ENCODE data around the gene BNIPL.

DNA sequence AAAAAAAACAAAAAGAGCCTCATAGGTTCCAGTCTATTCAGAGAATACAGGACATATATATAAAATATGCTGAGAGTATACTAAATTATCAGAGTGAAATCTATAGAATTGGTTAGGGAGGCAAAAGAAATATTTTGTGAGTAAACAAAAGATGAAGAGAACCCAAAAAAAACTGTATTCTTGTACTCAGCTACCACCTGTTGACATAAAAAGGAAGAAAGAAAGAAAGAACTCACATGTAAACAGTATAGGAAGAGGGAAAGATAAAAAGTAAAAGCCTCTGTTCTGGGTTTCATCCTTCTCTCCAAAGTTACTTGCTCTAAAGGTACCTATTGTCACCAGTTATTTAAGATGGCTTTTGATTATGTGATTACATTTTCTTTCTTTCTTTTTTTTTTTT, 9.9 kb upstream of the BNIPL start:
- TF ChIP-seq, protein P1, sequence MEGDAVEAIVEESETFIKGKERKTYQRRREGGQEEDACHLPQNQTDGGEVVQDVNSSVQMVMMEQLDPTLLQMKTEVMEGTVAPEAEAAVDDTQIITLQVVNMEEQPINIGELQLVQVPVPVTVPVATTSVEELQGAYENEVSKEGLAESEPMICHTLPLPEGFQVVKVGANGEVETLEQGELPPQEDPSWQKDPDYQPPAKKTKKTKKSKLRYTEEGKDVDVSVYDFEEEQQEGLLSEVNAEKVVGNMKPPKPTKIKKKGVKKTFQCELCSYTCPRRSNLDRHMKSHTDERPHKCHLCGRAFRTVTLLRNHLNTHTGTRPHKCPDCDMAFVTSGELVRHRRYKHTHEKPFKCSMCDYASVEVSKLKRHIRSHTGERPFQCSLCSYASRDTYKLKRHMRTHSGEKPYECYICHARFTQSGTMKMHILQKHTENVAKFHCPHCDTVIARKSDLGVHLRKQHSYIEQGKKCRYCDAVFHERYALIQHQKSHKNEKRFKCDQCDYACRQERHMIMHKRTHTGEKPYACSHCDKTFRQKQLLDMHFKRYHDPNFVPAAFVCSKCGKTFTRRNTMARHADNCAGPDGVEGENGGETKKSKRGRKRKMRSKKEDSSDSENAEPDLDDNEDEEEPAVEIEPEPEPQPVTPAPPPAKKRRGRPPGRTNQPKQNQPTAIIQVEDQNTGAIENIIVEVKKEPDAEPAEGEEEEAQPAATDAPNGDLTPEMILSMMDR (IDR thresholded peaks at IDR 0.05) = no peak
- no peak for TF ChIP-seq SIN3A (IDR thresholded peaks at IDR 0.05; ENCODE audit: borderline replicate concordance, insufficient read depth, low read depth, low read length)
- TF ChIP-seq POLR2AphosphoS5 (IDR thresholded peaks at IDR 0.05; ENCODE audit: low read depth, low read length) = no peak
- TF ChIP-seq, protein P2, sequence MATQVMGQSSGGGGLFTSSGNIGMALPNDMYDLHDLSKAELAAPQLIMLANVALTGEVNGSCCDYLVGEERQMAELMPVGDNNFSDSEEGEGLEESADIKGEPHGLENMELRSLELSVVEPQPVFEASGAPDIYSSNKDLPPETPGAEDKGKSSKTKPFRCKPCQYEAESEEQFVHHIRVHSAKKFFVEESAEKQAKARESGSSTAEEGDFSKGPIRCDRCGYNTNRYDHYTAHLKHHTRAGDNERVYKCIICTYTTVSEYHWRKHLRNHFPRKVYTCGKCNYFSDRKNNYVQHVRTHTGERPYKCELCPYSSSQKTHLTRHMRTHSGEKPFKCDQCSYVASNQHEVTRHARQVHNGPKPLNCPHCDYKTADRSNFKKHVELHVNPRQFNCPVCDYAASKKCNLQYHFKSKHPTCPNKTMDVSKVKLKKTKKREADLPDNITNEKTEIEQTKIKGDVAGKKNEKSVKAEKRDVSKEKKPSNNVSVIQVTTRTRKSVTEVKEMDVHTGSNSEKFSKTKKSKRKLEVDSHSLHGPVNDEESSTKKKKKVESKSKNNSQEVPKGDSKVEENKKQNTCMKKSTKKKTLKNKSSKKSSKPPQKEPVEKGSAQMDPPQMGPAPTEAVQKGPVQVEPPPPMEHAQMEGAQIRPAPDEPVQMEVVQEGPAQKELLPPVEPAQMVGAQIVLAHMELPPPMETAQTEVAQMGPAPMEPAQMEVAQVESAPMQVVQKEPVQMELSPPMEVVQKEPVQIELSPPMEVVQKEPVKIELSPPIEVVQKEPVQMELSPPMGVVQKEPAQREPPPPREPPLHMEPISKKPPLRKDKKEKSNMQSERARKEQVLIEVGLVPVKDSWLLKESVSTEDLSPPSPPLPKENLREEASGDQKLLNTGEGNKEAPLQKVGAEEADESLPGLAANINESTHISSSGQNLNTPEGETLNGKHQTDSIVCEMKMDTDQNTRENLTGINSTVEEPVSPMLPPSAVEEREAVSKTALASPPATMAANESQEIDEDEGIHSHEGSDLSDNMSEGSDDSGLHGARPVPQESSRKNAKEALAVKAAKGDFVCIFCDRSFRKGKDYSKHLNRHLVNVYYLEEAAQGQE (IDR thresholded peaks at IDR 0.05; ENCODE audit: insufficient read depth in 1 of 2, low read depth in 2 of 2, low read length in 1 of 2) = no peak
- TF ChIP-seq TCF7L2 (IDR thresholded peaks at IDR 0.05; ENCODE audit: low read depth, low read length) = no peak

Data from Panc1 (cell line).